LNCAP (cell line): ENCODE data around the gene WDR7.

ENCODE experiments used
- CTCF ChIP-seq: fragments of 450-650 bp; IDR thresholded peaks from 2 replicates; pipeline ENCODE4 v1.5.1; 2017; ENCODE audit warnings: mild to moderate bottlenecking

The WDR7 gene

GRCh38 chr18:56910237-56910636 is 259.1 kb downstream of the WDR7 start:
- no peak for TF ChIP-seq CTCF

GRCh38 chr18:56910967-56911366 is 259.8 kb downstream of the WDR7 start:
- no peak for TF ChIP-seq CTCF

GRCh38 chr18:56913941-56914340 is 262.8 kb downstream of the WDR7 start:
- TF ChIP-seq CTCF, result no peak

- no peak for TF ChIP-seq CTCF
Measured at GRCh38 chr18:56919190-56919589, 268.0 kb downstream of the WDR7 start.

- no peak for TF ChIP-seq CTCF
Measured at GRCh38 chr18:56921896-56922480, 270.8 kb downstream of the WDR7 start.

- no peak for TF ChIP-seq CTCF
Measured at GRCh38 chr18:56926734-56927133, 275.6 kb downstream of the WDR7 start.

GRCh38 chr18:56927786-56928185 is 276.6 kb downstream of the WDR7 start:
- TF ChIP-seq CTCF, result no peak

- TF ChIP-seq CTCF, result no peak
Measured at GRCh38 chr18:56929886-56930285, 278.7 kb downstream of the WDR7 start.
